H1 (cell line): Measurements from ENCODE around the gene SMCP. TPM values are rescaled to one million over a fixed set of nuclear protein-coding genes. Genes with fewer than 3 reads are reported as not detected.

ENCODE experiments used
- CTCF ChIA-PET: fragments of 300-600 bp; sonication (Branson Sonifier 250); formaldehyde crosslinking; loops from one replicate; lab custom pipeline; 2021; ENCODE audit not compliant: partially characterized antibody; lab: Charles Lee
- POLR2A ChIA-PET: fragments of 300-600 bp; sonication (Branson Sonifier 250); formaldehyde crosslinking; loops from one replicate; lab custom pipeline; 2021; ENCODE audit warnings: inconsistent platforms; ENCODE audit not compliant: partially characterized antibody; lab: Charles Lee
- DNase-seq, 2 experiments: peaks; one replicate each; pipeline versions ENCODE4 v3.0.0 to v3.0.0-alpha.2; 2010 to 2022; ENCODE audit warnings: low spot score in 2 of 2, low read depth in 1 of 2, mixed read lengths in 1 of 2
- FAIRE-seq: peaks from 2 replicates; lab custom pipeline; 2011; peaks lifted over from hg19 to GRCh38; lab: Jason Lieb, UNC
- H2AFZ ChIP-seq: 2 replicates; pipeline ENCODE4 v1.8.1; 2012; ENCODE audit warnings: low read length, inconsistent platforms
- H2AK5ac ChIP-seq: 2 replicates; pipeline ENCODE4 v1.6.1; 2013; ENCODE audit warnings: low read depth, low read length
- H2BK120ac ChIP-seq: replicated peaks from 2 replicates; pipeline ENCODE3; 2013; ENCODE audit warnings: low read depth, low read length, inconsistent platforms
- H2BK12ac ChIP-seq: 2 replicates; pipeline ENCODE4 v1.6.1; 2013; ENCODE audit warnings: low read depth, low read length
- H2BK15ac ChIP-seq: 2 replicates; pipeline ENCODE4 v1.6.1; 2013; ENCODE audit warnings: low read length
- H2BK20ac ChIP-seq: 2 replicates; pipeline ENCODE4 v1.6.1; 2013; ENCODE audit warnings: low read length
- H2BK5ac ChIP-seq: 2 replicates; pipeline ENCODE4 v1.6.1; 2013; ENCODE audit warnings: low read depth, low read length
- H3K14ac ChIP-seq: 2 replicates; pipeline ENCODE4 v1.6.1; 2013; ENCODE audit warnings: inconsistent platforms; ENCODE audit not compliant: insufficient read length
- H3K18ac ChIP-seq: 2 replicates; pipeline ENCODE4 v1.6.1; 2013; ENCODE audit warnings: low read length; ENCODE audit errors: extremely low read depth
- H3K23ac ChIP-seq: 2 replicates; pipeline ENCODE4 v1.6.1; 2013; ENCODE audit warnings: inconsistent platforms; ENCODE audit not compliant: insufficient read length
- H3K23me2 ChIP-seq: 2 replicates; pipeline ENCODE4 v1.6.1; 2013; ENCODE audit warnings: low read depth, low read length
- H3K27ac ChIP-seq: 2 replicates; pipeline ENCODE4 v1.6.1; 2011; ENCODE audit warnings: low read depth, low read length, inconsistent platforms
- H3K27me3 ChIP-seq, 4 experiments: replicated peaks in 1 of 4; 1 replicate in 1 of 4; 2 replicates in 3 of 4; pipeline versions ENCODE4 v1.6.1 to v1.8.1; 2011 to 2013; ENCODE audit warnings: low read length in 3 of 4, mild to moderate bottlenecking in 3 of 4, inconsistent platforms in 2 of 4, mixed read lengths in 2 of 4, moderate library complexity in 1 of 4; ENCODE audit not compliant: control insufficient read depth in 3 of 4, insufficient read depth in 3 of 4; ENCODE audit errors: extremely low read depth in 1 of 4
- H3K36me3 ChIP-seq, 4 experiments: 2 replicates each; pipeline versions ENCODE4 v1.6.1 to v1.8.1; 2011 to 2013; ENCODE audit warnings: mild to moderate bottlenecking in 4 of 4, low read length in 3 of 4, moderate library complexity in 2 of 4, control low read depth in 1 of 4, inconsistent platforms in 1 of 4; ENCODE audit not compliant: insufficient read depth in 4 of 4, control insufficient read depth in 2 of 4
- H3K4ac ChIP-seq: replicated peaks from 2 replicates; pipeline ENCODE3; 2013; ENCODE audit warnings: low read length, low read depth, mixed read lengths, inconsistent platforms; ENCODE audit not compliant: insufficient read length
- H3K4me1 ChIP-seq, 4 experiments: replicated peaks in 1 of 4; 1 replicate in 1 of 4; 2 replicates in 3 of 4; pipeline versions ENCODE4 v1.6.1 to v1.8.1; 2011 to 2013; ENCODE audit warnings: low read length in 3 of 4, inconsistent platforms in 2 of 4, mixed read lengths in 1 of 4; ENCODE audit not compliant: insufficient read depth in 4 of 4, control insufficient read depth in 3 of 4
- H3K4me2 ChIP-seq, 2 experiments: 2 replicates each; pipeline versions ENCODE4 v1.6.1 to v1.8.1; 2011 to 2013; ENCODE audit warnings: low read depth in 2 of 2, low read length in 2 of 2, control low read depth in 1 of 2, inconsistent platforms in 1 of 2, mild to moderate bottlenecking in 1 of 2; ENCODE audit not compliant: insufficient read depth in 1 of 2
- H3K4me3 ChIP-seq, 4 experiments: fragments of 200-600, 300-600 bp in 1 of 4; sonication (generic), shearing (Covaris generic), sonication (Bioruptor Twin) in 1 of 4; 2 replicates each; pipeline versions ENCODE4 v1.5.1 to v1.8.1; 2011 to 2016; ENCODE audit warnings: low read length in 4 of 4, low read depth in 3 of 4, control low read depth in 2 of 4, inconsistent platforms in 2 of 4, mild to moderate bottlenecking in 2 of 4, mixed read lengths in 1 of 4, moderate library complexity in 1 of 4; ENCODE audit not compliant: insufficient read depth in 2 of 4; ENCODE audit errors: extremely low read depth in 1 of 4
- H3K56ac ChIP-seq: replicated peaks from 2 replicates; pipeline ENCODE3; 2013; ENCODE audit warnings: low read depth, mild to moderate bottlenecking, mixed read lengths, low read length, inconsistent platforms; ENCODE audit not compliant: insufficient read length
- H3K79me1 ChIP-seq: 2 replicates; pipeline ENCODE4 v1.6.1; 2013; ENCODE audit warnings: low read depth, low read length, control low read depth
- H3K79me2 ChIP-seq, 2 experiments: 2 replicates each; pipeline versions ENCODE4 v1.6.1 to v1.8.1; 2012 to 2013; ENCODE audit warnings: low read length in 2 of 2, mild to moderate bottlenecking in 2 of 2, inconsistent platforms in 1 of 2; ENCODE audit not compliant: insufficient read depth in 2 of 2, control insufficient read depth in 1 of 2
- H3K9ac ChIP-seq, 4 experiments: replicated peaks in 1 of 4; 1 replicate in 1 of 4; 2 replicates in 3 of 4; pipeline versions ENCODE4 v1.6.1 to v1.8.1; 2011 to 2013; ENCODE audit warnings: low read depth in 3 of 4, low read length in 3 of 4, control low read depth in 2 of 4, mild to moderate bottlenecking in 2 of 4, moderate library complexity in 2 of 4, inconsistent platforms in 1 of 4; ENCODE audit errors: extremely low read depth in 1 of 4
- H3K9me3 ChIP-seq, 2 experiments: 2 replicates each; pipeline versions ENCODE4 v1.6.1 to v1.8.1; 2012 to 2013; ENCODE audit warnings: mild to moderate bottlenecking in 2 of 2, moderate library complexity in 2 of 2, control low read depth in 1 of 2, inconsistent platforms in 1 of 2, low read depth in 1 of 2, low read length in 1 of 2, mixed read lengths in 1 of 2; ENCODE audit not compliant: insufficient read depth in 2 of 2
- H4K20me1 ChIP-seq, 2 experiments: replicated peaks in 1 of 2; 2 replicates each; pipeline versions ENCODE3 to v1.8.1; 2011 to 2013; ENCODE audit warnings: inconsistent platforms in 2 of 2, low read length in 2 of 2, mild to moderate bottlenecking in 1 of 2; ENCODE audit not compliant: insufficient read depth in 2 of 2, control insufficient read depth in 1 of 2
- H4K5ac ChIP-seq: 2 replicates; pipeline ENCODE4 v1.6.1; 2013; ENCODE audit warnings: low read length, low read depth, mixed read lengths, inconsistent platforms; ENCODE audit not compliant: insufficient read length
- H4K8ac ChIP-seq: 2 replicates; pipeline ENCODE4 v1.8.0; 2013; ENCODE audit warnings: mild to moderate bottlenecking, moderate library complexity, low read length, inconsistent platforms; ENCODE audit not compliant: insufficient read depth; ENCODE audit errors: extremely low read depth
- H4K91ac ChIP-seq: replicated peaks from 2 replicates; pipeline ENCODE3; 2013; ENCODE audit warnings: low read length, mixed read lengths, inconsistent platforms; ENCODE audit not compliant: insufficient read length
- ATF3 ChIP-seq: IDR thresholded peaks from 2 replicates; pipeline ENCODE4 v1.6.1; 2011; ENCODE audit warnings: low read depth, mild to moderate bottlenecking, low read length; ENCODE audit not compliant: insufficient read depth
- CBX8 ChIP-seq: fragments of 300-800, 300-1000 bp; sonication (generic); IDR thresholded peaks from 2 replicates; pipeline ENCODE4 v1.7.1; 2016; ENCODE audit warnings: low read depth, low read length, borderline replicate concordance
- EGR1 ChIP-seq: IDR thresholded peaks from 2 replicates; pipeline ENCODE4 v1.6.1; 2011; ENCODE audit warnings: low read depth, low read length, borderline replicate concordance
- JUN ChIP-seq: IDR thresholded peaks from 2 replicates; pipeline ENCODE4 v1.6.1; 2011; ENCODE audit warnings: low read depth, mild to moderate bottlenecking, improper control_type of control experiment, low read length
- KDM1A ChIP-seq: fragments of 200-600, 300-600 bp; sonication (generic); IDR thresholded peaks from 2 replicates; pipeline ENCODE4 v1.7.1; 2016; ENCODE audit warnings: mild to moderate bottlenecking, low read length, borderline replicate concordance
- KDM4A ChIP-seq: IDR thresholded peaks from one replicate; pipeline ENCODE4 v1.7.1; 2012; ENCODE audit warnings: low read depth, mild to moderate bottlenecking, moderate library complexity, low read length, inconsistent platforms; ENCODE audit not compliant: severe bottlenecking
- NANOG ChIP-seq: IDR thresholded peaks from 2 replicates; pipeline ENCODE4 v1.6.1; 2011; ENCODE audit warnings: low read length, low read depth, mild to moderate bottlenecking, inconsistent platforms; ENCODE audit not compliant: insufficient read depth, poor library complexity, severe bottlenecking
- NRF1 ChIP-seq: IDR thresholded peaks from 2 replicates; pipeline ENCODE4 v1.6.1; 2011; ENCODE audit warnings: mild to moderate bottlenecking, low read depth, low read length, improper control_type of control experiment
- RAD21 ChIP-seq, 2 experiments: IDR thresholded peaks in 1 of 2; conservative IDR thresholded peaks in 1 of 2; 2 replicates each; pipeline ENCODE4 v1.6.1; 2011; ENCODE audit warnings: low read depth in 2 of 2, low read length in 2 of 2, improper control_type of control experiment in 1 of 2, inconsistent platforms in 1 of 2, mild to moderate bottlenecking in 1 of 2, moderate library complexity in 1 of 2
- RBBP5 ChIP-seq: IDR thresholded peaks from 2 replicates; pipeline ENCODE4 v1.7.1; 2012; ENCODE audit warnings: low read depth, mild to moderate bottlenecking, inconsistent platforms, low read length, moderate library complexity, borderline replicate concordance
- SIX5 ChIP-seq: IDR thresholded peaks from 2 replicates; pipeline ENCODE4 v1.6.1; 2011; ENCODE audit warnings: mild to moderate bottlenecking, low read depth, low read length
- USF2 ChIP-seq: IDR thresholded peaks from 2 replicates; pipeline ENCODE4 v1.6.1; 2011; ENCODE audit warnings: low read length, improper control_type of control experiment
- WGBS, 2 experiments: shearing (Covaris generic) in 1 of 2; methylation state at CpG; one replicate each; pipeline versions ENCODE4 v1.1.6 to v1.1.7; 2013 to 2015; ENCODE audit warnings: low lambda C conversion rate in 2 of 2, mixed read lengths in 2 of 2, inconsistent platforms in 1 of 2, low coverage in 1 of 2, missing lambda C conversion rate in 1 of 2; ENCODE audit not compliant: insufficient replicate concordance in 2 of 2, insufficient coverage in 1 of 2, insufficient read length in 1 of 2; ENCODE audit errors: extremely low coverage in 1 of 2, missing lambda C conversion rate in 1 of 2; 5-methylcytosine and 5-hydroxymethylcytosine counted together
- polyA plus RNA-seq, 7 experiments: library from polyadenylated mRNA; depleted of rRNA in 3 of 7; stranded (reverse) in 5 of 7; unstranded in 2 of 7; fragments of >200 nt in 5 of 7; fragments of 200-250 nt in 2 of 7; gene quantifications; 1 replicate in 5 of 7; 2 replicates in 1 of 7; 4 replicates in 1 of 7; pipeline versions ENCODE4 v1.2.1 to v1.2.3, GENCODE V29; 2011 to 2013; ENCODE audit warnings: missing spikeins in 2 of 7, mixed read lengths in 2 of 7
- total RNA-seq: library from RNA; stranded (reverse); fragmentation: NEBNext Ultra II Directional; extraction: Animal tissue kit (Norgen Biotek cat#: 25700); gene quantifications from 2 replicates; pipeline ENCODE4 v1.2.1, GENCODE V29; 2021

The SMCP gene
- total and polyA plus RNA-seq, 2 of the 8 experiments (the other 6 are each of a cell fraction or from before 2014, with no cell fraction given) = not detected

GRCh38 chr1:152899027-152899426 lies 20.9 kb downstream of the SMCP start:
- ChIA-PET POLR2A (no interaction called here), CTCF (interaction anchor here (0.8 kb wide), 1 partner anchor 29 kb away, joined by 3 read pairs; no protein-coding TSS in a partner anchor)
- H3K23me2 ChIP-seq = no peaks in the 10 kb centered on the region
- H3K56ac ChIP-seq = no peak overlapping the region
- H3K4me2 ChIP-seq = no peak overlapping the region
- DNase-seq (no peak), FAIRE-seq (no peak)
- no peaks in the 10 kb centered on the region for H4K20me1 ChIP-seq
- H2BK5ac ChIP-seq = no peak overlapping the region
- H2BK120ac ChIP-seq = no peak overlapping the region
- H3K27ac ChIP-seq = no peak overlapping the region
- H2AFZ ChIP-seq = no peak overlapping the region
- no peaks in the 10 kb centered on the region for H3K4me1 ChIP-seq
- H4K5ac ChIP-seq = no peak overlapping the region
- H3K18ac ChIP-seq = no peak overlapping the region
- no peaks in the 10 kb centered on the region for H3K27me3 ChIP-seq
- H3K79me2 ChIP-seq = no peaks in the 10 kb centered on the region
- no peaks in the 10 kb centered on the region for H3K36me3 ChIP-seq
- WGBS, 2 experiments = 80% methylated on average over 4 of the region's 4 CpGs; no CpG with 5 or more reads in 1 of the 2 experiments
- no peak overlapping the region for H3K14ac ChIP-seq
- H3K4me3 ChIP-seq = no peak overlapping the region
- H3K23ac ChIP-seq = no peak overlapping the region
- H2BK12ac ChIP-seq = no peak overlapping the region
- H2AK5ac ChIP-seq = no peak overlapping the region
- H3K79me1 ChIP-seq = no peaks in the 10 kb centered on the region
- H3K4ac ChIP-seq = no peak overlapping the region
- no peak overlapping the region; the same call in 1 of the 2 replicates for H4K8ac ChIP-seq
- H3K9ac ChIP-seq = no peak overlapping the region
- no peak overlapping the region for H4K91ac ChIP-seq
- no peak overlapping the region for H2BK20ac ChIP-seq
- peaks cover 0 to 9% of the 10 kb centered on the region in 2 experiments; a peak in 2 of 4 replicates for H3K9me3 ChIP-seq
- H2BK15ac ChIP-seq = no peak overlapping the region
- TF ChIP-seq RAD21 (IDR thresholded peaks at IDR 0.05 in 1 of 2, conservative IDR thresholded peaks at IDR 0.05 in 1 of 2; ENCODE audit: low read depth in 2 of 2, low read length in 2 of 2) = no peak
- no peak for TF ChIP-seq KDM4A
- TF ChIP-seq KDM1A = no peak
- no peak for TF ChIP-seq USF2
- TF ChIP-seq JUN = no peak
- no peak for TF ChIP-seq NRF1
- no peak for TF ChIP-seq EGR1
- no peak for TF ChIP-seq NANOG
- TF ChIP-seq SIX5 = no peak
- no peak for TF ChIP-seq ATF3
- TF ChIP-seq CBX8 = no peak
- TF ChIP-seq RBBP5 = no peak
